Right cardiac atrium (tissue), 5 donors: ENCODE measurements around the gene RASGRP2. TPM values are rescaled to one million over a fixed set of nuclear protein-coding genes. Genes with fewer than 3 reads are reported as not detected.

Experiments used
- ATAC-seq, 2 donors: fragments of 200-7000 bp; cut with Tn5 transposase; one replicate each; pipeline versions ENCODE4 v1.8.0 to v1.9.1; 2020; ENCODE audit warnings: moderate library complexity in 2 of 2, mild to moderate bottlenecking in 1 of 2
- DNase-seq, 3 donors: peaks; one replicate each; pipeline ENCODE4 v3.0.0-alpha.2; 2020
- H3K27ac ChIP-seq: one replicate; pipeline ENCODE4 v1.5.1; 2013; ENCODE audit warnings: mild to moderate bottlenecking, low read length, control low read depth, moderate library complexity
- H3K27me3 ChIP-seq: one replicate; pipeline ENCODE4 v1.6.1; 2013; ENCODE audit not compliant: control insufficient read depth, insufficient read depth
- H3K4me1 ChIP-seq: one replicate; pipeline ENCODE4 v1.6.1; 2013; ENCODE audit warnings: low read length; ENCODE audit not compliant: control insufficient read depth, insufficient read depth
- H3K4me3 ChIP-seq: one replicate; pipeline ENCODE4 v1.5.1; 2013; ENCODE audit warnings: low read length, control low read depth
- H3K9me3 ChIP-seq: one replicate; pipeline ENCODE4 v1.6.1; 2013; ENCODE audit warnings: low read length; ENCODE audit not compliant: control insufficient read depth
- WGBS: extraction: QIAGEN DNeasy Blood & Tissue Kit; methylation state at CpG from one replicate; pipeline ENCODE4 v1.1.7; 2013; 5-methylcytosine and 5-hydroxymethylcytosine counted together
- intact Hi-C, 4 donors: fragments of 100-400 bp; cut with DNase I; formaldehyde crosslinking; loops; one replicate each; pipeline versions ENCODE4 v1.11.0 to v1.14.0; 2022 to 2023
- polyA plus RNA-seq: library from polyadenylated mRNA; stranded (reverse); fragments of 200-250 nt; gene quantifications from one replicate; pipeline ENCODE4 v1.2.3, GENCODE V29; 2013
- total RNA-seq, 4 donors: library from RNA; stranded (reverse); fragmentation: NEBNext Ultra II Directional; extraction: Animal tissue kit (Norgen Biotek cat#: 25700); gene quantifications; one replicate each; pipeline ENCODE4 v1.2.1, GENCODE V29; 2021
- donor health status: healthy with polysubstance abuse.
- donor health status: DM: no; HTN: yes; CAD: no.
- donor health status: DM: no; HTN: no; CAD: no.
- donor health status: DM: no; HTN: yes; CAD: no; lungs with severe emphysema.
- donor health status: DM: yes; HTN: yes; CAD: no.

Gene RASGRP2
- total and polyA plus RNA-seq, 5 donors: 25.5 to 69.6 (median 35.2) TPM

DNA sequence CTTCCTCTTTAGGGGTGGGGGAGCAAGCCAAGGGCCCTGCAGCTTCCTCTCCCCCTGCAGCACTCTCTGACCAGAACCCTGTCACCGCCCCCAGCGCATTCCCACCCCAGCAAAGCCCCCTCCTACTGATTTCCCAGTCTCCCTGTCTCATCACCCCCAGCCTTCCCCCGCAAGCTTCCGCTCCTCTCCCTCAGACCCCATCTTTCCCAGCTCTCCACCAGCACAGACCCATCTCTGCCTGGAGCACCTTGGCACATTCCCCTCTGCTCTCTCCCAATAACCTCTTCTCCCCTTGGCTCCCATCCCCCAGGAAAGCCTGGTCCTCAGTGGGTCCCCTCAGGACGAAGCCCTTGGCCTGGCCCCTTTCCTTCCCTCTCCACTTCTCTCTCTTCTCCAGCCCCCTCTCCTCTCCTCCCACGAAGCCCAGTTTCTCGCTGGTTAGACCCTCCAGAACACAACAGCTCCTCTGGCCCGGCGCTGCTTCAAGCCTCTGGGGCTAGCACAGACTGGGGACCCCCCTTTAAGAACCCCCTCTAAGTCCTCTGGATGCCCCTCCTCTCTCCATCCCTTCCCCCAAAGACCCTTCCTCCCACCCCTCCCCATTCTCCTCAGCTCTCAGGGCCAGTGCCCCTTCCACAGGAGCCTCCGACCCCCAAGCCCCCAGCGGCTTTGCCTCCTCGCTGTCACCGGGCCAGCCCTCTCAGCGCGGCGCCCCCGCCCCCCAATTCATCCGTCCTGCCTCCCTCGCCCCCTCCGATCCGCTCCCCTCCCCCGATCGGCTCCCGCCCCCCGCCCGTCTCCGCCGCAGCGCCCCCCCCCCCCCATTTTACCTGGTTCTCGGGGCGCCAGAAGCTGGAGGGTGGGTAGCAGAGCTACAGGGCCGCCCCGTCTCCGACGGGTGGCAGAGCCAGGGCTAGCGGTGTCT, 21.5 kb downstream of the RASGRP2 start:
- ATAC-seq: no peak
- intact Hi-C loops: loop anchor here in 2 of 4 donors (2.0 to 5.0 kb wide), 2 partner anchors 34 to 35 kb away; no protein-coding TSS in a partner anchor
- WGBS: 9% methylated on average over 34 of the region's 36 CpGs
- peak in 1 of 3 donors; percentile 52 for DNase-seq
- H3K9me3 ChIP-seq: no peaks in the 10 kb centered on the region
- H3K4me3 ChIP-seq: no peak overlapping the region
- H3K27me3 ChIP-seq: no peaks in the 10 kb centered on the region
- H3K4me1 ChIP-seq: no peaks in the 10 kb centered on the region
- no peak overlapping the region for H3K27ac ChIP-seq

DNA sequence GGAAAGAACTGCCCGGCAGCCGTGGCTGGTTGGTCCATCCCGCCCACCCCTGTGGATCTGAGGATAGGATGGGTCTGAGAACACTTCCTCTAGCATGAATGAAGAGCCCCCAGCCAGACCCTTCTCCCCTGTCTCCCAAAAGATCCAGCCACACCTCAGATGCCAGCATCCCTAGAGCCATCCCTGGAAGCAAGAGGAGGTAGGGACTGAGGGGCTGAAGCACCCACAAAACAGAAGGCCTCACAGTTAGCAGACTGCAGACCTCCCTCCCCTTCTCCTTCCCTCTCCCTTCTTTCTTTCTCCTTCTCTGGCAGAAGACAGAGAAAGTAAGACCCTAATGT, 22.6 kb downstream of the RASGRP2 start:
- Histone ChIP-seq H3K27me3 (no peaks in the 10 kb centered on the region), H3K9me3 (no peaks in the 10 kb centered on the region), H3K4me3 (no peak overlapping the region), H3K27ac (no peak overlapping the region), H3K4me1 (no peaks in the 10 kb centered on the region)
- WGBS: 50% methylated on average over 3 of the region's 3 CpGs
- intact Hi-C loops: loop anchor here in 1 of 4 donors (5.0 kb wide), 1 partner anchor 34 kb away; no protein-coding TSS in a partner anchor
- ATAC-seq (no peak), DNase-seq (peak in 1 of 3 donors; percentile 9)

DNA sequence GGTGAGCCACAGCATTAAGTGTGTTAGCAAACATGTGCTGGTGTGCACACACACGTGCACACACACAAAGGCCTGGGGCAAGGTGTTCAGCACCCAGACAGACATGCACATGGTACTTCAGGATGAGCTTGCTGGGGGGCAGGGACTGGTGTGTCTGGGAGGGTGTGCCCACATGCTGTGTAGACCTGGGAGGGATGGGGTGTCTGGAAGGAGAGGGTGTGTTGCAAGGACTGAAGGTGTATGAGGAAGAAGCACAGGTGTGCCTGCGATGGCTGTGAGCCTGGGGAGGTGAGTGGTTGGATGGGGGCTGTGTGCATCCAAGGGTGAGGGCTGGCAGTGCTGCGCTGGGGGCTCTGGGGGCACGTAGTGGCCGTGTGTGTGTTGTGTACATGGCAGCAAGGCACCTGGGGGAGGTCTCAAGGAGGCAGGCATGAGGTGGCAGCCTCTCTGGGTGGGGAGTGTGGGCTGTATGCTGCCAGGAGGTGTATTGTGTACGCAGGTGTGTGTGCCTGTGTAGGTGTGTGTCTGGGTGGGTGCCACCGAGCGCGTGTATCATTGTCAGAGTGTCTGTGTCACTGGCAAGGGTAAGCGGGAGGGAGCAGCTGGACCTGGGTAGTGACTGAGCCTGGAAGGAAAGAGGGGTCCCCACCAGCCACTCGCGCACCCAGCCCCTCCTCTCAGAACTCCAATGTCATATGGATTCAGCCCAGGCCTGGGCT, 23.1 kb downstream of the RASGRP2 start:
- Histone ChIP-seq H3K27me3 (no peaks in the 10 kb centered on the region), H3K4me3 (no peak overlapping the region), H3K9me3 (no peaks in the 10 kb centered on the region), H3K27ac (no peak overlapping the region), H3K4me1 (no peaks in the 10 kb centered on the region)
- intact Hi-C loops: loop anchor here in 1 of 4 donors (5.0 kb wide), 1 partner anchor 33 kb away; no protein-coding TSS in a partner anchor
- DNase-seq (peak in 1 of 3 donors; percentile 20), ATAC-seq (no peak)
- WGBS: 76% methylated on average over 12 of the region's 12 CpGs

DNA sequence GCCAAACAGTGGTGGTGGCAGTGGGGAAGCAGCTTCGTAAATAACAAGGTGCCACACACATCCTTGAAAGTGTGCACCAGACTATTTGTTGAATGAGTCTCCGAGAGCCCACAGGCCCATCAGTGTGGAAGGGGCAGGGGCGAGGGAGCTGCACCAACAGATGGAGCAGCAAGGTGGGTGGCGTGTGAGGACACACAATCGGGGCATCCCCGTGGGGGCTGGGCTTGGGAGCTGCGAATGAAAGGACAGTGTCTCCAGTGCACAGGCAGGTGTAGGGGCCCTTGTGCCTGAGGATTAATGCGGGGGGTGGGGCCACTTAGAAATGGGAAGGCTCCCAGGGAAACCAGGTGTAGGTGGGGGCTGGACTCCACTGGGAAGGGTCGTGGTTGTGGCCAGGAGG, 23.8 kb downstream of the RASGRP2 start:
- no peaks in the 10 kb centered on the region for H3K27me3 ChIP-seq
- H3K27ac ChIP-seq: no peak overlapping the region
- no peaks in the 10 kb centered on the region for H3K4me1 ChIP-seq
- 71% methylated on average over 9 of the region's 9 CpGs for WGBS
- DNase-seq: peak in 1 of 3 donors; percentile 56
- H3K4me3 ChIP-seq: no peak overlapping the region
- no peaks in the 10 kb centered on the region for H3K9me3 ChIP-seq
- intact Hi-C loops: loop anchor here in 1 of 4 donors (5.0 kb wide), 1 partner anchor 33 kb away; no protein-coding TSS in a partner anchor
- ATAC-seq: no peak

DNA sequence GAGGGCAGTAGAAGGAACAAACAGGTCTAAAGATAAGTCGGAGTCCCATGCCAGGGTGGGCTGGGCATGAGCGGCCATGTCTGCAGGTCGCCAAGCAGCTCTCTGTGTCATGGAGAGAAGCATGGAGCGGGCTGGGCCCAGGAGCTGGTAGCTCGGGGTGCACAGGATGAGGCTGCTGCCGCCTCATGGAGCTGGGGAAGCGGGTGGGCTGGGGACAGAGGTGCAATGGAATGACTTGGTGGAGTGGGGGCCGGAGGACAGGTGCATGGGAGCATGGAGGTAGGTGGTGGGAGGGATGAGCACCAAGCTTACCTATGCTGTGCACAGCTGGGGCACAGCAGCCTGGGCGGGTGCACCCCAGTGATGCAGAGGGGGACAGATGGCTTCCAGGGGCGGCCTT, 24.5 kb downstream of the RASGRP2 start:
- Histone ChIP-seq H3K27me3 (no peaks in the 10 kb centered on the region), H3K9me3 (no peaks in the 10 kb centered on the region), H3K27ac (no peak overlapping the region), H3K4me3 (no peak overlapping the region), H3K4me1 (no peaks in the 10 kb centered on the region)
- intact Hi-C loops: no loop called here
- WGBS: 84% methylated on average over 10 of the region's 10 CpGs
- peak in 1 of 3 donors; percentile 21 for DNase-seq
- no peak for ATAC-seq

DNA sequence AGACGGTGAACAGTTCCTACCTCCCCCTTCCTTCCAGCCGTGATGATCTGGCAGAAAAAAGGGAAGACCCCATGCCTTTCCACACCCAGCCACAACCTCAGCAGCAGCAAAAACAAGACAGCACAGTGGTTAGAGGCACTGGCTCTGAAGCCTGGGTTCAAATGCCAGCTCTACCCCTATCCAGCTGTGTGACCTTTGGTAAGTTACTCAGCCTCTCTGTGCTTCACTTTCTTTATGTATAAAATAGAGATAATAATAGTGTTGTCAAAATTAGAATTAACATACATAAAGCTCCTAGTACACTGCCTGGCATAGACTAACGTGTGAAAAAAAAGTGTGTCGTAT, 25.2 kb downstream of the RASGRP2 start:
- WGBS: 52% methylated on average over 4 of the region's 4 CpGs

DNA sequence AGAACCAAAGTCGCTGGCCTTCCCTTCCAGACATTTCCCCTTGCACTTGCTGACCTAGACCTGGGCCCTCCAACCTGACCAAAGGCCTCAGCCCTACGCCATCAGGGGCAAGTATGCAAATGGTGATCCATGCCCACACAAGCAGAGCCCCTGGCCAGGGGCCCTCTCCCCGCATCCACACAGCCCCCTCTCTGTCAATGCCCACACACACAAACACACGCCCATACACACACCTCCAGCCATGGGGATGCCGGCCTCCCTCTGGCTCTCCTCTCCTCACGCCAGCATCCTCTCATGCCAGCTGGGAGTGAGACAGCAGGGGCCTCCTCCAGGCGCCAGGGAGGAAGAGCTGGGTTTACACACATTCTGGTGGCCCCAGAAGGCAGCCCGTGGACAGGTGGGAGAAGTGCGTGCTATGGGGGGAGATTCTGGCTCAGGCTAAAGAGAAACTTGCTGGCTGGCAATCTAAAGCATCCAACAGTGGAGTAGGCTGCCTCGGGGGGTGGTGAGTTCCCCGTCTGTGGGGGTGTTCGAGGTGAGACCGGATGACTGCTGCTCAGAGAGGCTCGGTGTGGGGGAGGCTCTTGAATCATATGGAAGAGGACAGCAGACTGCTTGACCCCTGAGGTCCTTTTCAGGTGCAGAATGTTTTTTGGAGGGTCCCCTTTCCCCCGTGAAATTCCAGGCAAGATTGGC, 25.7 kb downstream of the RASGRP2 start:
- peaks cover 1% of the 10 kb centered on the region for H3K4me1 ChIP-seq
- no peak overlapping the region for H3K27ac ChIP-seq
- DNase-seq (peak in 1 of 3 donors; percentile 25), ATAC-seq (no peak)
- WGBS: 78% methylated on average over 15 of the region's 15 CpGs
- H3K27me3 ChIP-seq: no peaks in the 10 kb centered on the region
- H3K4me3 ChIP-seq: no peak overlapping the region
- intact Hi-C loops: no loop called here
- H3K9me3 ChIP-seq: no peaks in the 10 kb centered on the region

More for the DNA sequence above, 25.2 kb downstream of the RASGRP2 start:
- Histone ChIP-seq H3K4me1 (no peaks in the 10 kb centered on the region), H3K27me3 (no peaks in the 10 kb centered on the region), H3K27ac (no peak overlapping the region), H3K4me3 (no peak overlapping the region), H3K9me3 (no peaks in the 10 kb centered on the region)
- no peak for DNase-seq
- intact Hi-C loops: no loop called here
- no peak for ATAC-seq

DNA sequence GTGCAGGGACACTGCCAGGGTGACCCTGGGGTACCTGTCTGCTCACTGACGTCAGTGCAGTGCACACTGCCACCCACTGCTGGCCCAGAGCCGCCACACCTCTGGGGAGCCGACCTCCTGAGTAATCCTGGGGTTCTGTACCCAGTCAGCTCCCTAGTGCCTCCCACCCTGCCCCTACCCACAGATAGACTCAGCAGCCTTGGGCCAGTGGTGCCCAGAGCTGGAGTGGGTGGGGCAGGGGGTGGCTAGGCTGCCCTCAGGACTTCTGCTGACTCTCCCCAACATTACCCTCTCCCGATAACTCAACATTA, 26.7 kb downstream of the RASGRP2 start:
- ATAC-seq: no peak
- H3K4me3 ChIP-seq: no peak overlapping the region
- H3K27ac ChIP-seq: no peak overlapping the region
- 67% methylated on average over 4 of the region's 4 CpGs for WGBS
- intact Hi-C loops: no loop called here
- H3K4me1 ChIP-seq: peaks cover 3% of the 10 kb centered on the region
- H3K9me3 ChIP-seq: no peaks in the 10 kb centered on the region
- no peak for DNase-seq
- H3K27me3 ChIP-seq: no peaks in the 10 kb centered on the region

DNA sequence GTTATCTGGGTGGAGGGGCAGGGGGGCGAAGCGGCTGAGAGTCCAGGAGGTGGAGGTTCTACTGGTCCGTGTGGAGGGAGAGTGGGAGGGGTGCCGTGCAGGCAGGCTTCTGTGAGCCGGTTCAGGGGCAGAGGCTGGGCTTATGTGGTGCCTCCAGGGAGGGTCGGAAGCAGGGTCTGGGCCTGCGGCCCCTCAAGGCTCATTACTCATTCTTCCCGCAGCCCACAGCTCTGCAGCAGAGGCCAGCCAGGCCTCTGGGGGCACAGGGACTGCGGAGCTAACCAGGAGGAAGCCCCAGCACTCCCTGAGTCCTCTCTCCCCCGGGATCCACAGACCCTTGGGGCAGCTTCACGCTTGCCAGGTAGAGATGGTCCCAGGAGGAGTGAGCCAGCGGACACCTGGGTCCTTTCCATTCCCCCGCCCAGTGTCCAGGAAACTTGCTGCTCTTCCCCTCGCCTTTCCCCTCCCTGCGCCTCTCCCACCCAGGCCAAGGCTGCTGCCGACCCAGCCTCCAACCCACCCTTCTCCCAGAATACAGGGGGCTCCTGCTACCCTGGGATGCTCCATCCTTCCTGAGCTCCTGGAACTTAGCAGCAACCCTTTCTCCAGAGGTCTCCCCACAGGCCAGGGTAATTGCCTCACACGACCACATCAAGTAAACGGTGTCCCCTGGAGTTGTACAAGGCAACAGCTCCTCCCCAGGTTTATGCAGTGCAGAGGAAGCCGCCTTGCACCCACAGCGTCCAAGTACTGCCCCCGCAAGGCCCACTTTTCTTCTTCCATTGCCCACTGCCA, 27.3 kb downstream of the RASGRP2 start:
- DNase-seq: no peak
- no peak for ATAC-seq
- H3K27me3 ChIP-seq: no peaks in the 10 kb centered on the region

DNA sequence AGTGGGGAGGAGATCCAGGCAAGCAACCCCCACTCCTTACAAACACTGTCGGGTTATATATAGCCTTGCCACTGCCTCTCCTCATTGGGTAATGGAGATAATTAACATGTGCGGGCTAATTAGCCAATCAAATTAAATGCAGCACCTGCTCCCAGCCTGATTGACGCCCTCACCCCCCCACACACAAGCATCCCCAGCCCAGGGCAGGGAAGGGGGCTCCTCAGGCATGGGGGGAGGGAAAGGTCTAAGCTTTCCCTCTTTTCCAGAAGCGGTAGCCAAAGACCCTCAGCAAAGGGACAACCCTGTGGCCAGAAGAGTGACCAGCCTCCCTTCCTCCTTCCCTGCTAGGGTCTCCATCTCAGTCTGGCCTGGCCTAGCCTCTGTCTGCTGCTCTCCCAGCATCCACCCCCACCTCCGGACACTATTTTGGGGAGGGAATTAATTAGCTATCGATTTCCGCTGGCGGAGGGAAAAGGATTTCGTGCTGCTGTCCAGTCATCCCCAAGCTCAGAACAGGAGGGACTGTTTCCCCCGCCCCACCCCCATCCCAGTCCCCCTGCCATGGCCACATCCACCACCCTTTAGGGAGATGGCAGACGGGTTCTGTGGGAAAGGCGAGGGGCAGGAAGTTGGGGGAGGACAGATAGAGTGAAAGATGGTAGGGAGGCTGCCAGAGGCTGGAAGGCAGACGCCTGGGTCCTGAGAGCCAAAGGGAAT, 28.0 kb downstream of the RASGRP2 start:
- Histone ChIP-seq H3K4me1 (peaks cover 3% of the 10 kb centered on the region), H3K4me3 (no peak overlapping the region), H3K9me3 (no peaks in the 10 kb centered on the region), H3K27ac (no peak overlapping the region), H3K27me3 (no peaks in the 10 kb centered on the region)
- intact Hi-C loops: no loop called here
- no peak for ATAC-seq
- 49% methylated on average over 13 of the region's 13 CpGs for WGBS
- peak in 1 of 3 donors; percentile 6 for DNase-seq

More for the DNA sequence above, 27.3 kb downstream of the RASGRP2 start:
- H3K4me1 ChIP-seq: peaks cover 3% of the 10 kb centered on the region
- WGBS: 42% methylated on average over 21 of the region's 21 CpGs
- no peak overlapping the region for H3K27ac ChIP-seq
- no peak overlapping the region for H3K4me3 ChIP-seq
- intact Hi-C loops: no loop called here
- H3K9me3 ChIP-seq: no peaks in the 10 kb centered on the region
